HepG2 (cell line): ENCODE results near the gene RASGRP2. TPM values are rescaled to one million over a fixed set of nuclear protein-coding genes. Genes with fewer than 3 reads are reported as not detected.
A peak's percentile ranks its signal among the peaks of the same experiment; 100 is the strongest.

ENCODE experiments used
- CSRNP2 ChIP-seq: sonication (generic); formaldehyde crosslinking; conservative IDR thresholded peaks from 2 replicates; pipeline ENCODE4 v1.8.0; 2022; ENCODE audit warnings: low read depth, missing genetic modification reagents
- CTCF ChIP-seq: sonication (generic); formaldehyde crosslinking; IDR thresholded peaks from 2 replicates; pipeline ENCODE4 v1.5.0; 2020; ENCODE audit warnings: mild to moderate bottlenecking, missing genetic modification reagents, moderate library complexity
- DDIT3 ChIP-seq: sonication (generic); formaldehyde crosslinking; IDR thresholded peaks from 2 replicates; pipeline ENCODE4 v1.4.0; 2020; ENCODE audit warnings: mild to moderate bottlenecking, missing genetic modification reagents
- ELF1 ChIP-seq: sonication (generic); formaldehyde crosslinking; IDR thresholded peaks from 2 replicates; pipeline ENCODE4 v1.4.0; 2020; ENCODE audit warnings: missing genetic modification reagents
- ELK4 ChIP-seq: sonication (generic); formaldehyde crosslinking; IDR thresholded peaks from 2 replicates; pipeline ENCODE4 v1.9.0; 2021; ENCODE audit warnings: missing genetic modification reagents, borderline replicate concordance
- HNRNPL ChIP-seq: fragments of 200-400 bp; formaldehyde crosslinking; IDR thresholded peaks from 2 replicates; pipeline ENCODE4 v1.6.1; 2017; ENCODE audit warnings: mild to moderate bottlenecking, low read depth, low read length
- KLF9 ChIP-seq: IDR thresholded peaks from 2 replicates; pipeline ENCODE4 v1.6.1; 2016; ENCODE audit warnings: low read depth
- KMT2B ChIP-seq: IDR thresholded peaks from 2 replicates; pipeline ENCODE4 v1.6.1; 2016; ENCODE audit warnings: missing genetic modification reagents, missing compliant biosample characterization
- MAZ ChIP-seq, 2 experiments: sonication (generic) in 1 of 2; formaldehyde crosslinking in 1 of 2; IDR thresholded peaks; 2 replicates each; pipeline versions ENCODE4 v1.5.0 to v1.6.1; 2012 to 2020; ENCODE audit warnings: low read depth in 2 of 2, mild to moderate bottlenecking in 2 of 2, borderline replicate concordance in 1 of 2, improper control_type of control experiment in 1 of 2, low read length in 1 of 2, missing genetic modification reagents in 1 of 2, moderate library complexity in 1 of 2
- MXI1 ChIP-seq: IDR thresholded peaks from 3 replicates; pipeline ENCODE4 v1.6.1; 2012; ENCODE audit warnings: low read depth, low read length, inconsistent platforms, borderline replicate concordance
- NCOA2 ChIP-seq: sonication (generic); formaldehyde crosslinking; IDR thresholded peaks from 2 replicates; pipeline ENCODE4 v1.8.0; 2022; ENCODE audit warnings: inconsistent platforms
- PCBP1 ChIP-seq: fragments of 200-400 bp; formaldehyde crosslinking; IDR thresholded peaks from 2 replicates; pipeline ENCODE4 v1.6.1; 2017; ENCODE audit warnings: mild to moderate bottlenecking, low read depth, low read length, borderline replicate concordance
- REL ChIP-seq: sonication (generic); formaldehyde crosslinking; conservative IDR thresholded peaks from 2 replicates; pipeline ENCODE4 v1.8.0; 2022; ENCODE audit warnings: mild to moderate bottlenecking, missing genetic modification reagents, moderate library complexity
- TAF1 ChIP-seq: sonication (generic); formaldehyde crosslinking; IDR thresholded peaks from 2 replicates; pipeline ENCODE4 v1.4.0; 2020; ENCODE audit warnings: missing genetic modification reagents
- ZBTB26 ChIP-seq: IDR thresholded peaks from 2 replicates; pipeline ENCODE4 v1.6.1; 2016; ENCODE audit warnings: missing compliant biosample characterization, missing genetic modification reagents, borderline replicate concordance
- ZNF180 ChIP-seq: sonication (generic); formaldehyde crosslinking; IDR thresholded peaks from 2 replicates; pipeline ENCODE4 v1.4.0; 2020; ENCODE audit warnings: low read depth, missing genetic modification reagents, borderline replicate concordance
- ZNF30 ChIP-seq: sonication (generic); formaldehyde crosslinking; IDR thresholded peaks from 2 replicates; pipeline ENCODE4 v1.5.0; 2020; ENCODE audit warnings: mild to moderate bottlenecking, missing genetic modification reagents
- ZNF562 ChIP-seq: sonication (generic); formaldehyde crosslinking; IDR thresholded peaks from 2 replicates; pipeline ENCODE4 v1.8.0; 2022; ENCODE audit warnings: missing genetic modification reagents, borderline replicate concordance
- ZNF800 ChIP-seq: sonication (generic); formaldehyde crosslinking; IDR thresholded peaks from 2 replicates; pipeline ENCODE4 v1.4.0; 2020; ENCODE audit warnings: missing genetic modification reagents
- polyA plus RNA-seq, 8 experiments: library from polyadenylated mRNA; depleted of rRNA in 3 of 8; stranded (reverse) in 7 of 8; unstranded in 1 of 8; fragments of >200 nt; fragmentation: Illumina TruSeq in 4 of 8; extraction: Trizol in 4 of 8; gene quantifications; 2 replicates each; pipeline versions ENCODE4 v1.2.1 to v1.2.3, GENCODE V29; 2011 to 2016; ENCODE audit warnings: low read depth in 4 of 8, missing spikeins in 1 of 8, mixed read lengths in 1 of 8; ENCODE audit not compliant: insufficient read depth in 1 of 8
- total RNA-seq, 5 experiments: library from RNA; depleted of rRNA; stranded (reverse); fragments of >200 nt; fragmentation: Illumina TruSeq; extraction: Trizol; gene quantifications; 2 replicates each; pipeline ENCODE4 v1.2.3, GENCODE V29; 2016; ENCODE audit warnings: low read depth in 1 of 5

RASGRP2 gene
- total and polyA plus RNA-seq, 2 of the 13 experiments (the other 11 are each of a cell fraction or from before 2014, with no cell fraction given), result 0.61 TPM; not detected in 1

- no peak for TF ChIP-seq ELK4 (CRISPR knock-in tag)
- no peak for TF ChIP-seq DDIT3 (CRISPR knock-in tag)
- TF ChIP-seq TAF1 (CRISPR knock-in tag), result peak; percentile 49; the same call in 1 of the 2 replicates
- no peak for TF ChIP-seq ZNF562
- TF ChIP-seq ZNF180 (CRISPR knock-in tag), result no peak
- TF ChIP-seq KLF9 (CRISPR knock-in tag), result no peak
- TF ChIP-seq CSRNP2 (CRISPR knock-in tag), result no peak
- 0 out of 3 replicates have a peak, but pooled peaks have one; percentile 14 for TF ChIP-seq MXI1
- peak; percentile 56; the same call in 1 of the 2 replicates for TF ChIP-seq KMT2B (CRISPR knock-in tag)
- 0 out of 2 replicates have a peak, but pooled peaks have one; percentile 4 for TF ChIP-seq CTCF (CRISPR knock-in tag)
- TF ChIP-seq REL (CRISPR knock-in tag), result no peak
- no peak for TF ChIP-seq ZNF800 (CRISPR knock-in tag)
- TF ChIP-seq ZBTB26 (CRISPR knock-in tag), result no peak
- TF ChIP-seq PCBP1, result no peak
- no peak for TF ChIP-seq NCOA2 (CRISPR knock-in tag)
- TF ChIP-seq ELF1 (CRISPR knock-in tag), result no peak
- 0 out of 2 replicates have a peak, but pooled peaks have one; percentile 57 for TF ChIP-seq MAZ (IDR thresholded peaks at IDR 0.05; ENCODE audit: borderline replicate concordance, low read depth, low read length)
- TF ChIP-seq MAZ (CRISPR knock-in tag; IDR thresholded peaks at IDR 0.05; ENCODE audit: low read depth), result no peak
- no peak for TF ChIP-seq ZNF30 (CRISPR knock-in tag)
- no peak for TF ChIP-seq HNRNPL
These were observed 33.7 kb upstream of the RASGRP2 start (continued) for GRCh38 chr11:64777449-64778222.
